SH-SY5Y (cell line): ENCODE data around the gene SMS.

Experiments used
- GATA2 ChIP-seq: IDR thresholded peaks from 2 replicates; pipeline ENCODE4 v1.6.1; 2011; ENCODE audit warnings: mild to moderate bottlenecking, low read depth, low read length
- GATA3 ChIP-seq: IDR thresholded peaks from 2 replicates; pipeline ENCODE4 v1.6.1; 2011; ENCODE audit warnings: low read depth, mild to moderate bottlenecking, low read length, moderate library complexity

SMS gene

GRCh38 chrX:21940356-21940829 is at the start of gene SMS:
SMS (plus strand) TSS chrX:21940709; CDS start chrX:21940825, 116 bp downstream.
- TF ChIP-seq GATA3 (no peak), GATA2 (no peak)

- no peak for TF ChIP-seq GATA2
- no peak for TF ChIP-seq GATA3
Observed at GRCh38 chrX:21905313-21905712, 35.2 kb upstream of the SMS start.

GRCh38 chrX:21905953-21906352 is 34.6 kb upstream of the SMS start:
- TF ChIP-seq GATA3 (no peak), GATA2 (no peak)

- TF ChIP-seq GATA3 (no peak), GATA2 (no peak)
Observed at GRCh38 chrX:21907260-21907659, 33.2 kb upstream of the SMS start.

- TF ChIP-seq GATA3 (no peak), GATA2 (no peak)
Observed at GRCh38 chrX:21911481-21911880, 29.0 kb upstream of the SMS start.

GRCh38 chrX:21912220-21912619 is 28.3 kb upstream of the SMS start:
- TF ChIP-seq GATA2 (no peak), GATA3 (no peak)

- TF ChIP-seq GATA2 = no peak
- TF ChIP-seq GATA3 = no peak
Observed at GRCh38 chrX:21912989-21913388, 27.5 kb upstream of the SMS start.

- TF ChIP-seq GATA3 = no peak
- TF ChIP-seq GATA2 = no peak
Observed at GRCh38 chrX:21926116-21926515, 14.4 kb upstream of the SMS start.

GRCh38 chrX:21926527-21927278 is 13.8 kb upstream of the SMS start:
- no peak for TF ChIP-seq GATA3
- no peak for TF ChIP-seq GATA2

GRCh38 chrX:21929209-21929608 is 11.3 kb upstream of the SMS start:
- TF ChIP-seq GATA2 (no peak), GATA3 (no peak)

- TF ChIP-seq GATA3 (no peak), GATA2 (no peak)
Observed at GRCh38 chrX:21930986-21931385, 9.5 kb upstream of the SMS start.

- TF ChIP-seq GATA3 = no peak
- TF ChIP-seq GATA2 = no peak
Observed at GRCh38 chrX:21932292-21933002, 8.1 kb upstream of the SMS start.

- TF ChIP-seq GATA2 = no peak
- no peak for TF ChIP-seq GATA3
Observed at GRCh38 chrX:21933077-21933476, 7.4 kb upstream of the SMS start.

GRCh38 chrX:21934414-21934813 is 6.1 kb upstream of the SMS start:
- no peak for TF ChIP-seq GATA2
- TF ChIP-seq GATA3 = no peak

GRCh38 chrX:21939906-21940305 is 603 bp upstream of the SMS start:
- TF ChIP-seq GATA3 = no peak
- no peak for TF ChIP-seq GATA2
